Endothelial cell (in vitro differentiated cells): ENCODE data around the gene BCKDHB. TPM values are rescaled to one million over a fixed set of nuclear protein-coding genes. Genes with fewer than 3 reads are reported as not detected.

Experiments
- DNase-seq: peaks from one replicate; pipeline ENCODE4 v3.0.0; 2021; ENCODE audit warnings: low spot score
- H3K27ac Mint-ChIP-seq: one replicate; pipeline ENCODE4 v1.8.0; 2021; ENCODE audit warnings: mixed read lengths, inconsistent platforms; ENCODE audit not compliant: unreplicated experiment
- H3K27me3 Mint-ChIP-seq: one replicate; pipeline ENCODE4 v1.8.0; 2021; ENCODE audit warnings: mild to moderate bottlenecking, moderate library complexity, mixed read lengths, inconsistent platforms; ENCODE audit not compliant: unreplicated experiment
- H3K36me3 Mint-ChIP-seq: one replicate; pipeline ENCODE4 v1.8.0; 2021; ENCODE audit warnings: mild to moderate bottlenecking, low read depth, mixed read lengths, inconsistent platforms; ENCODE audit not compliant: unreplicated experiment
- H3K4me1 Mint-ChIP-seq: one replicate; pipeline ENCODE4 v1.8.0; 2021; ENCODE audit warnings: mild to moderate bottlenecking, mixed read lengths, inconsistent platforms; ENCODE audit not compliant: unreplicated experiment
- H3K4me3 Mint-ChIP-seq: one replicate; pipeline ENCODE4 v1.8.0; 2021; ENCODE audit warnings: mild to moderate bottlenecking, mixed read lengths, inconsistent platforms; ENCODE audit not compliant: unreplicated experiment
- H3K9me3 Mint-ChIP-seq: one replicate; pipeline ENCODE4 v1.8.0; 2021; ENCODE audit warnings: mixed read lengths, inconsistent platforms; ENCODE audit not compliant: unreplicated experiment
- total RNA-seq: library from RNA; stranded (reverse); fragmentation: NEBNext Ultra II Directional; extraction: Animal tissue kit (Norgen Biotek cat#: 25700); gene quantifications from one replicate; pipeline ENCODE4 v1.2.1, GENCODE V29; 2021; ENCODE audit not compliant: unreplicated experiment
- TF ChIP-seq, protein P1 (sequence below): fragments of 200-600 bp; sonication (generic); IDR thresholded peaks from one replicate; pipeline ENCODE4 v1.5.0; 2021; ENCODE audit warnings: antibody characterized with exemption; ENCODE audit not compliant: unreplicated experiment

The BCKDHB gene
- total RNA-seq, 1 donor from 2014 or later, result 15.3 TPM

DNA sequence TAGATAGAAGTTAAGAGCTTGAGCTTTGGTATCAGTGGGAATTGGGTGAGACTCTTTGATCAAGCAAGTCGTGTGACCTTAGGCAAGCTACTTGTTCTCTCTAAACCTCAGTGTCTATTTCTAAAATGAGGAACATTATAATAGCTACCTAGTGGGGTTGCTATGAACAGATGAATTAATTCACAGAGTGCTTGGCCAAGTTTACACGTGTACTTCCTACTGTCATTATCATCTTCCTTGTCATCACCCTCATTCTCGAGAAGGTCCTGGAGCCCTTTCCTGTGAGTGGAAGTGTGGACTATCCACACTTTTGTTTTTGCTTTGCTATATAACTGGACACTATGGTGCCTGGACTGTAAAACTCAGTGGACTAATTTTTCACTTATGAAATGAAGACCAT lies 64.0 kb downstream of the BCKDHB start:
- no peaks in the 10 kb centered on the region for H3K9me3 Mint-ChIP-seq
- no peak overlapping the region for H3K27ac Mint-ChIP-seq
- no peak overlapping the region for H3K4me3 Mint-ChIP-seq
- no peak for DNase-seq
- TF ChIP-seq, protein P1, sequence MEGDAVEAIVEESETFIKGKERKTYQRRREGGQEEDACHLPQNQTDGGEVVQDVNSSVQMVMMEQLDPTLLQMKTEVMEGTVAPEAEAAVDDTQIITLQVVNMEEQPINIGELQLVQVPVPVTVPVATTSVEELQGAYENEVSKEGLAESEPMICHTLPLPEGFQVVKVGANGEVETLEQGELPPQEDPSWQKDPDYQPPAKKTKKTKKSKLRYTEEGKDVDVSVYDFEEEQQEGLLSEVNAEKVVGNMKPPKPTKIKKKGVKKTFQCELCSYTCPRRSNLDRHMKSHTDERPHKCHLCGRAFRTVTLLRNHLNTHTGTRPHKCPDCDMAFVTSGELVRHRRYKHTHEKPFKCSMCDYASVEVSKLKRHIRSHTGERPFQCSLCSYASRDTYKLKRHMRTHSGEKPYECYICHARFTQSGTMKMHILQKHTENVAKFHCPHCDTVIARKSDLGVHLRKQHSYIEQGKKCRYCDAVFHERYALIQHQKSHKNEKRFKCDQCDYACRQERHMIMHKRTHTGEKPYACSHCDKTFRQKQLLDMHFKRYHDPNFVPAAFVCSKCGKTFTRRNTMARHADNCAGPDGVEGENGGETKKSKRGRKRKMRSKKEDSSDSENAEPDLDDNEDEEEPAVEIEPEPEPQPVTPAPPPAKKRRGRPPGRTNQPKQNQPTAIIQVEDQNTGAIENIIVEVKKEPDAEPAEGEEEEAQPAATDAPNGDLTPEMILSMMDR, result no peak
- H3K4me1 Mint-ChIP-seq, result no peaks in the 10 kb centered on the region
- no peaks in the 10 kb centered on the region for H3K27me3 Mint-ChIP-seq
- H3K36me3 Mint-ChIP-seq, result peaks cover 7% of the 10 kb centered on the region

DNA sequence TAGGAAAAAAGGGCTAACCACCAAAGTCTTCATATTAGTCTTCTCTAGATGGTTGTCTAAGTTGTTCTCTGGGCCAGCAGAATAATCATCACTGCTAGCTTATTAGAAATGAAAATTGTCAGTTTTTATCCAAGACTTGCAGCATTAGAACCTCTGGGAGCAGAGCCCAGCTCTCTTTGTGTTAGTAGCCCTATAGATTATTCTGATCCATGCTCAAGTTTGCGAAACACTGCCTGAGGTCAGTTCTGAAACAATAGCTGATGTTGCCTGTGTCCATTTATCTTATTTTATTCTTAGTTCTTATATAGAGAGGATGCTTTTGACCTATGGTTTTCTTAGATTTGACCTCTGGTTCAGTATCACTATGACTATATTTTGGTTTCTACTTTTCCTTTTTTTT lies 66.9 kb downstream of the BCKDHB start:
- Mint-ChIP-seq H3K36me3 (peaks cover 7% of the 10 kb centered on the region), H3K4me3 (no peak overlapping the region), H3K9me3 (no peaks in the 10 kb centered on the region), H3K4me1 (no peaks in the 10 kb centered on the region), H3K27ac (no peak overlapping the region), H3K27me3 (no peaks in the 10 kb centered on the region)
- DNase-seq, result no peak
- TF ChIP-seq, protein P1, result no peak

DNA sequence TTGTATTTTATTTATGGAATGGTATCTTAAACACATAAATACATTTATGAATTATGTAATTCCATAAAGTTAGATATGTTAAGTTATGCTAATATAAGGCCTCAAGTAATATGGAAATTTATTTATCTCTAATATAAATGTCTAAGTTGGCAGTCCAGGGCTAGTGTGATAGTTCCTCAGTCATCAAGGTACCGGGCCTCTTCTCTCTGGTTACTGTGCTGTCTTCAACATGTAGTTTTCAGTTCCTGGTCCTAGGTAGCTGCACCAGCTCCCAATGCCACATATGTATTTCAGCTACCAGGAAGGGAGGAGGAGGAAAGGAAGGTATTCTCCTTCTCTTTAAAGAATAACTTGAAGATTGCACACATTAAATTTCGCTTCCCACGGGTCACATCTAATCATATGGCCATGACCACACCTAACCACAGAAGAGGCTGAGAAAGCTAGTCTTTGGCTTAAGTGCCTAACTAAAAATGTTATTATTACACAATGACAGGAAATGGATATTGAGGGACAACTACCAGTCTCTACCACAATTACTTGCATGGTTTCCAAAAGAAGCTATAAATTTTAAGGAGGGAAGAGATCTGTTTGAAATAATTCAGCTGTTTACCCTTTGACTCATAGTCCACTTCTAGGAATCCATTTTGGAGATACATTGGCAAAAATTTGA lies 68.6 kb downstream of the BCKDHB start:
- DNase-seq, result no peak
- H3K9me3 Mint-ChIP-seq, result no peaks in the 10 kb centered on the region
- H3K27me3 Mint-ChIP-seq, result no peaks in the 10 kb centered on the region
- H3K4me1 Mint-ChIP-seq, result no peaks in the 10 kb centered on the region
- TF ChIP-seq, protein P1, result no peak
- no peaks in the 10 kb centered on the region for H3K36me3 Mint-ChIP-seq
- no peak overlapping the region for H3K4me3 Mint-ChIP-seq
- no peak overlapping the region for H3K27ac Mint-ChIP-seq

DNA sequence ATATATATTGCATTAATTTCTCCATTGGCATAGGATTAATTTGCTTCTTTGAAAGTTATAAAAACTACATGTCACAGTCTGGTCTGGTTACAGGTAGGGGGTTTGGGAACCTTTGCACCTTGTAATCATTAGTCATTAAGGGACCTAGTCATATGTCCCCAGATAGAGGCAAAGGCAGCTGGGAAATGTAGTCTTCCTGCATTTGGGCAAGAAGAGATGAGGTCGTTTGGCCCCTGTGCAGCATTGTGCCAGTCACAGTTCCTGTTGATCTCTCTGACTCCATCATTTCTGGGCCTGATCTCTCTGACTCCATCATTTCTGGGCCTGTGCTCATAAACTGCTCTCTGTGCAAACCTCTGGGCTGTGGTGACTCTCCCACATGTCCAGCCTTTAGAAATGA lies 73.2 kb downstream of the BCKDHB start:
- TF ChIP-seq, protein P1, result no peak
- Mint-ChIP-seq H3K27me3 (no peaks in the 10 kb centered on the region), H3K27ac (no peak overlapping the region), H3K9me3 (no peaks in the 10 kb centered on the region), H3K4me3 (no peak overlapping the region), H3K4me1 (no peaks in the 10 kb centered on the region), H3K36me3 (no peaks in the 10 kb centered on the region)
- no peak for DNase-seq

DNA sequence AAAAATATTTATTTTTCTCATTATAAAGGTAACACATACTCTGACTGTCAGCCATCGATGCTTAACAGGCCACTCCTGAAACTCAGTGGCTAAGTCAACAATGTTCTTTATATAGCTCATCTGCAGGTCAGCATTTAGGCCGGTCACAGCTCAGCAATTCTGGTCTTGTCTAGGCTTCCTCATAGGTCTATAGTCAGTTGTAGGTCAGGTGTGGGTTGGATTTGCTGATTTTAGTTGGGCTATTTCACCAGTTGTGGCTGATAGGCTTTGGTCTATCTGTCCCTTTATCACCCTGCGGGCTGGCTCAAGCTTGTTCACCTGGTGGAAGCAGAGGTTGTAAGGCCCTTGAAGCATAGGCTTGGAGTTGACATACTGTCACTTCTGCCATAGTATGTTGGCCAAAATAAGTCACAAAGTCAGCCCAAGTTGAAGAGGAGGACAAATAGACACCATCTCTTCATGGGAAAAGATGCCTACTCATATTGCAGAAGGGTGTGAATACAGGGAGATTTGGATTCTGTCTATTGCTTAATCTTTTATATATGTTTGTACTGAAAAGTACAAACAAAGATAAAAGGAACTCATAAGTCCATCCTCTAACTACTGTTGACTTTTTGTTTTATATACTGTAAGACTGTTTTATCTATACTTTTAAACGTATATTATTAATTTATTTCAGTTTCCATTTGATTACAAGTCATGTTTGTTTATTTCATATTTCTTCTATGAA lies 75.0 kb downstream of the BCKDHB start:
- Mint-ChIP-seq H3K27me3 (peaks cover 4% of the 10 kb centered on the region), H3K36me3 (no peaks in the 10 kb centered on the region), H3K4me1 (no peaks in the 10 kb centered on the region), H3K27ac (no peak overlapping the region), H3K9me3 (no peaks in the 10 kb centered on the region), H3K4me3 (no peak overlapping the region)
- DNase-seq, result no peak
- TF ChIP-seq, protein P1, result no peak
